ENCODE results near the gene KLF12. TPM values are rescaled to one million over a fixed set of nuclear protein-coding genes. Genes with fewer than 3 reads are reported as not detected.

Gene KLF12
- total RNA-seq, 1 donor from 2014 or later = 14.0 TPM

DNA sequence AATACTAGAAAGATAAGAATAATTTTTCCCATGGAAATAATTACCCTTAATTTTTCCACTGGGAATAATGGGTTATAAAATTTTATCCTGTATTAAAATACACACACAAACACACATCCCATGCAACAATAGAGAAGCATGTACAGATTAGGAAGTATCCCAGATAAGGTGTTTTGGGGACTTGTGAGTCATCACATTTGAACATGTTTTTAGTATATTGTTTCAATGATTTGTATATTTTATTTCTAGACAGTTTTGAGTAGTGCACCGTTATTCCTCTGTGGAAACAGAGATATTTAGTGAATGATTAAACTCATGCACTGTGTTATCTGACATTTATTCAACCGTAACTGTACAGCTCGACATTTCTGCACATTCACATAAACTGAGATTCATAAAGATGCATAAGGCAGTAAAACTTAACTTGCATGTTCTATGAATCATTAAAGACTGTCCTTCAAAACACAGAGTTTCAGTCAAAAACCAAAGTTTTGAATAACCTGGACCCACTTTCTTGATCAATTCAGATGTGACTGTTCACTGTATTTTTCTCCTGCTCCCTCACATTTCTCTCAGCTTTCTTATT, 30.1 kb downstream of the KLF12 start:
- peak; percentile 58 for DNase-seq (ENCODE audit: low read depth)

DNA sequence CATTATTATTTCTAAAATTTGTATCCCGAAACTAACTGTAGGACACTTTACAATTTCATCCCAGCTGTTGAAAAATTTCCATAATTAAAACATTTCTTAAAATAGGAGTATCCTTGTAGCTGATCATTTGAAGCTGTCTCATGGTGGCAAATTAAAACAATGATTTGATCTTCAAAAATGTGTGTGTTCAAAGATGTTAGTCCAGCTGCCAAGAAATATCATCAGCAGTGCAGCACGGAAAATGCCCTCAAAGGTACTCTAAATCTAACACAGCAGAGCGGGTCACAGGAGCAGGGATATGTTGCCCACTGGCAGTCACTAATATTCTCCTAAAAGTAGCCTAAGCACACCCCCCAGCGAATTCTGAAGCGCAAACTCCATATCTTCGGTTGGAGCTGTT, 31.0 kb downstream of the KLF12 start:
- DNase-seq (ENCODE audit: low read depth) = no peak

DNA sequence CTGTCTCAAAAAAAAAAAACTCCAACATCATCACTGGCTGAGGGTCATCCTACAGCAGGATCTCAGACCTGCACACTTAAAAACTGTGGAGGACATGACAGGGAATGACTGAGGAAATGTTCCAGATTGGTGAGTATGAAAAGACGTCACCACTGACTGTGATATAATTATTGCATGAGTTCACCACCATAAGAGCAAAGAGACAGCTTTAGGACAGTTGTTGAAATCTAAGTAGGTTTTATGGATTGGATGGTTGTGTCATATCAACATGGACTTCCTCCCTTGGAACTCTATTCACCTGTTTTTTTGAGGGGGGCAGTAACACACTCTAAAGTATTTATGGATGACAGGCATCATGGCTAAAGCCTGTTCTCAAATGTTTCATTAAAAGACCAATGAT, 31.5 kb downstream of the KLF12 start:
- DNase-seq (ENCODE audit: low read depth) = no peak

DNA sequence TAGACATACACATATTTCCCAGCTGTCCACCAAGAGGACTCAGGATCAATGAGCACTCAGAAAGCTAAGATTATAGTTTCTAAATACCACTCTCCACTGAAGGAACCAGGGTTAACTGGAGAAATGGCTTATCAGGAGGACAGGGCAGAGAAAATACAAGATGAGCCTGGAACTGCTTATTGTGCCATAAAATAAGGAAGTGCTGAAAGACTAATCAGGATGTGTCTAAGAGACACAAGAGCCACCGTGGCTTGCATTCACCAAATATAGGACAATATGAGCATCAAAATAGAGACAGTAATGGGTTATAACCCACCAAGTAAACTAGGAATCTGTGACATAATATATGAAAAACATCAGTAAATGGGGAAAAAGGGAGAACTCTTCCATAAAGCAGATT, 32.8 kb downstream of the KLF12 start:
- no peak for DNase-seq (ENCODE audit: low read depth)

DNA sequence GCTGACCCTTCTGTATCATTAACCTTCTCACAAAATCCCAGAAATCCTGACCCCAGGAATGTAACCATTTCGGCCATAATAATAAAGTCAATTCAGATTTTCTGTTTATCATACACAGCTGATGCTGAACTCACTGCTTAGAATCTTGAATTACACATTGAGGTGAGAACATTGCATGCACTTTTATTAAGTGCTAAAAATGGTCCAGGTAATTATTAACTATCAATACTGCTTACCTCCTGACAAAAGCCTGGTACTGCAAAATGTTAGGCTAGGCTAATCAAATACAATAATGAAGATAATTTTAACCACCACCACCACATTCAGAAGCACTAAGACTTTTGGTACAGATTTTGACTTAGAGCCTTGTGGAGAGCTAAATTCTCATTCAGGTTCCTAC, 36.1 kb downstream of the KLF12 start:
- peak; percentile 79 for DNase-seq (ENCODE audit: low read depth)

DNA sequence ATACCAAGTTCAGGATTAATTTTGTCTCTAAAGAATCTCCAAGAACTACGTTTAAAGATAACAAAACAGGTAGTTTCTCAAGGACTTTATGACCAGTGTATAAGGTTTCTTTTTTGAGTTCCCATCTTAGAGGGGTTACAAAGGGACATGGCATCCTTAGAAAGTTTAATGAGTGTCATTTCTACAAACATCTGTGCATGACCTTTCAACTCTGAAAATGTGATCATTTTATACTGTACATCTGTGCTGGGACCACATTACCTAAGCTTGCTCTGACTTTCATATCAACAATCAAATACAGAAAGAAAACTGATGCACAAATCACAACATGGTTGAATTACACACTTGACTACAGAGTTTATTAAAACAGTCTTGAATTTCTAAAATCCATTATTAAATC, 37.1 kb downstream of the KLF12 start:
- no peak for DNase-seq (ENCODE audit: low read depth)

DNA sequence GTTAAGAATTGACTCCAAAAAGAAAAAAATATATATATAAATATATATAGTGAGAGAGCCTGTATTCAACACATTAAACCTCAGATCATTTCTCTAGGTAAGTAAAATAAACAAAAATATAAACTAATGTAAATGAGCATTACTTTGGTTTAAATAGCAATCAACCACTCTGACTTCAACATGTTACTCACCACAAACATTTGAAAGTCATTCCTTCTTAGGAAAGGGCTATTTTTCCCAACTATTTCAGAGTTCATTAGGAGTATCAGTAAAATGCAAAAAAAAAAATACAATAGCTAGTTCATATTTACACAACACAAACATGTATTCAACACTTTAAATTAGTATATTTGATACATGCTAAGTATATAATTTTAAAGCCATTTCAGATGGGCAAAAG, 40.5 kb downstream of the KLF12 start:
- no peak for DNase-seq (ENCODE audit: low read depth)

DNA sequence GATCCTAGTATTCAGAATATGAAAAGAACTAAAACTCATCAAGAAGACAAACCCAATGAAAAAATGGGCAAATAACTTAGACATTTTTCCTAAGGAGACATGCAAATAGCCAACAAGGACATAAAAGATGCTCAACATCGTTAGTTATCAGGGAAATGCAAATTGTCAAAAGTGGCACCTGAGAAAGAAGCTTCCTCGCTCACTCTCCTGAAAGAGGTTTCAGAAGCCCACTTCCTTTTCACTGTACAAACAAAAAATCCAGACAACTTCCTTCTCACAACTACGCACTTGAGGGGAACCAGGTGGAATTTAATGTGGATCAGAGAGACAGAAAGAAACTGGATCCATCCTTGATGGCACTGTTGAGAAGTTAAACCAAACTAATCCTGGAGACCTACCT, 41.5 kb downstream of the KLF12 start:
- DNase-seq (ENCODE audit: low read depth) = no peak

DNA sequence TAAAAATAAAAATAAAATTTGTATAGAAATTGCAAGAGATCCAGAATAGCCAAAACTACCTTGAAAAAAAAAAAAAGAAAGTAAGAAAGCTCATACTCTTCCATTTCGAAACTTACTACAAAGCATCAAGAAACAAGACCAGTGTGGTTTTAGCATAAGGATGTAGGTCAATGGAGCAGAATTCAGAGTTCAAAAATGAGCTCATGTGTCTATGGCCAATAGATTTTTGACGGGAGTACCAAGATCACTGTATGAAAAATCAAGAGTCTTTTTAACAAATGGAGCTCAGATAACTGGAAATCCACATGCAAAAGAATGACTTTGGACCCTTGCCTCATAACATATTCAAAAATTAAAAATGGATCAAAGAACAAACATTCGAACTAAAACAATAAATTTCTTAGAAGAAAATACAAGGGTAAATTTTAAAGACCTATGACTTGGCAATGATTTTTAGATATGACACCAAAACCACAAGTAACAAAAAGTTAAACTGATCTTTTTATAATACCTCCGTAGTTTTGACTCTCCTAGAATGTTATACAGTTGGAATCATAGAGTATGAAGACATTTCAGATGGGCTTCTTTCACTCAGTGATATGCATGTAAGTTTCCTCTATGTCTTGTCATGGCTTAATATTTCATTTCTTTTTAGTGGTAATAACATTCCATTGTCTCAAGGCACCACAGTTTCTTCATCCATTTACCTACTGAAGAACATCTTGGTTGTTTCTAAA, 43.2 kb downstream of the KLF12 start:
- DNase-seq (ENCODE audit: low read depth) = no peak

DNA sequence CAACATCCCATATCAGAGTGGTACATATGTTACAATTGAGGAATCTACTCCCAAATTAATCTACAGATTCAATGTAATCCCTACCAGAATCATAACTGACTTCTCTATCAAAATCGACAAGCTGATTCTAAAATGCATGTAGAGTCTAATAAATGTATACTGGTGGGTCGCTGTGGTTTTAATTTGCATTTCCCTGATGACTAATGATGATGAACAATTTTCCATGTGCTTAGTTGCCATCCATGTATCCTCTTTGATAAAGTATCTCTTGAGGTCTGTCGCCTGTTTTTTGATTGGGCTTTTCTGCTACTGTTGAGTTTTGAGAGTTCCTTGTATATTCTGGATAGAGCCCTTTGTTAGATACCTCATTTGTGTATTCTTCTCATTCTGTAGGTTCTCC, 43.8 kb downstream of the KLF12 start:
- no peak for DNase-seq (ENCODE audit: low read depth)

DNA sequence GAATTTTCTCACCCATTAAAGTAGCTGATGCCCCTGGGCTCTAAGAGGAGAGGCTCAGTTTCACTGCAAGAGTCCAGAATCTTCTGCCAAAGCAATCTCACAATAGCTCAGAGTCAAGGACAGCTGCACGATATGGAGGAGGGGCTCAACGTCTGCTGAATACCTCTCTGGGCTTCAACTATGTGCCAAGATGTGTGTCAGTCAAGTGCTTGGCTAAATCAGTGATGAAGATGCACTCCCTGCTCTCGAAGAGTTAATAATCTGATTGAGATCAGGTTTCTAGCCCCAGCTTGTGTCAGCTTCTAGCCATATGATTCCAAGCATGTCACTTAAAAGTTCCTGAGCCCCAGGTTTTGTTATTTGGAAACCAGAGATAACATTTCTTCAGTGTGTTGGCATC, 46.8 kb downstream of the KLF12 start:
- no peak for DNase-seq (ENCODE audit: low read depth)
